Heart left ventricle (tissue), 13 donors: ENCODE measurements around the gene CDC20B.

Experiments used
- POLR2A ChIP-seq, 2 donors: fragments of 450-650 bp; IDR thresholded peaks; one replicate each; pipeline ENCODE4 v1.6.1; 2017; ENCODE audit warnings: antibody characterized with exemption in 2 of 2, mild to moderate bottlenecking in 2 of 2, moderate library complexity in 2 of 2
- TF ChIP-seq, protein P1 (sequence below), 12 donors: fragments of 200-600 bp; sonication (generic) in 4 of 12; IDR thresholded peaks; one replicate each; pipeline versions ENCODE4 v1.5.0 to v1.8.0; 2018 to 2022; ENCODE audit warnings: antibody characterized with exemption in 12 of 12, mild to moderate bottlenecking in 5 of 12
- donor health status: ischemic (EF 13 %, LVEDD 7.1; RV severe dilation, severe dysfunction).
- donor health status: DM: no; HTN: yes; CAD: no.
- donor health status: DM: no; HTN: no; CAD: no.
- donor health status: ischemic (EF 25% LVEDD 6.9; RV normal size, moderate dysfunction).
- donor health status: ischemic (EF 25% LVEDD 5.7; RV mildly dilated, moderate dysfunction).
- donor health status: ischemic (EF 35%, LVEDD 5.7; RV mildly dilated, moderate dysfunction).
- donor health status: nonischemic (EF 11% LVEDD 7.7; RV severe dilation, severe dysfunction).
- donor health status: DM: yes; HTN: yes; CAD: no.
- donor health status: PGD.
- donor health status: ischemic (EF 29% LVEDD 5.4; RV normal size, mild dysfunction).
- donor health status: nonischemic (EF 23%, LVEDD 6.1; RV moderate dilation, normal function).

DNA sequence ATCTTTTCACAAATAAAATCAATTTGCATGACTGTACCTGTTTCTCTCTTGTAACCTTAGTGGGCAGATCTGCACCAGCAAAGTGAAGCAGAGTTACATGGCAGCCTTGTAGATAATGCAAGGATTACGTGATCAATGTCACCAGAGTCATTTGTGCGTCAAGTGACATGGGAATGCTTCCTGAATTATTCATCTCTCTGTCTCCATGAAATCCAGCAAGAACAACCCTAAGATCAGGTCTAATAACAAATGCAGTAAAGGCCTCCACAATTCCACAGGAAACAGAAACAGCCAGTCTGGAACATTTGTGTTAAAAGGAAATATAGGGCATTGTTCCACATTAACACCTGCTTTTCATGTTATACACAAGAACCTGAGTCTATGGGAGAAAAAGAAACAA is 62.8 kb downstream of the CDC20B start:
- TF ChIP-seq, protein P1, sequence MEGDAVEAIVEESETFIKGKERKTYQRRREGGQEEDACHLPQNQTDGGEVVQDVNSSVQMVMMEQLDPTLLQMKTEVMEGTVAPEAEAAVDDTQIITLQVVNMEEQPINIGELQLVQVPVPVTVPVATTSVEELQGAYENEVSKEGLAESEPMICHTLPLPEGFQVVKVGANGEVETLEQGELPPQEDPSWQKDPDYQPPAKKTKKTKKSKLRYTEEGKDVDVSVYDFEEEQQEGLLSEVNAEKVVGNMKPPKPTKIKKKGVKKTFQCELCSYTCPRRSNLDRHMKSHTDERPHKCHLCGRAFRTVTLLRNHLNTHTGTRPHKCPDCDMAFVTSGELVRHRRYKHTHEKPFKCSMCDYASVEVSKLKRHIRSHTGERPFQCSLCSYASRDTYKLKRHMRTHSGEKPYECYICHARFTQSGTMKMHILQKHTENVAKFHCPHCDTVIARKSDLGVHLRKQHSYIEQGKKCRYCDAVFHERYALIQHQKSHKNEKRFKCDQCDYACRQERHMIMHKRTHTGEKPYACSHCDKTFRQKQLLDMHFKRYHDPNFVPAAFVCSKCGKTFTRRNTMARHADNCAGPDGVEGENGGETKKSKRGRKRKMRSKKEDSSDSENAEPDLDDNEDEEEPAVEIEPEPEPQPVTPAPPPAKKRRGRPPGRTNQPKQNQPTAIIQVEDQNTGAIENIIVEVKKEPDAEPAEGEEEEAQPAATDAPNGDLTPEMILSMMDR (IDR thresholded peaks at IDR 0.05), result no peak
- TF ChIP-seq POLR2A (IDR thresholded peaks at IDR 0.05), result no peak
